Body of pancreas (tissue), 4 donors: ENCODE measurements around the gene IGF1R. TPM values are rescaled to one million over a fixed set of nuclear protein-coding genes. Genes with fewer than 3 reads are reported as not detected.

Experiments used
- ATAC-seq: fragments of 150-250 bp; one replicate; pipeline ENCODE4 v1.9.1; 2016
- DNase-seq, 4 donors: peaks; one replicate each; pipeline ENCODE4 v3.0.0-alpha.2; 2019
- H3K27ac ChIP-seq, 4 donors: fragments of 200-600 bp; sonication (generic); 1 replicate in 3 of 4; 2 replicates in 1 of 4; pipeline versions ENCODE4 v1.5.1 to v1.6.1; 2016 to 2019; ENCODE audit warnings: mild to moderate bottlenecking in 1 of 4, mixed read lengths in 1 of 4, moderate library complexity in 1 of 4
- H3K27me3 ChIP-seq, 2 donors: fragments of 200-600 bp; sonication (generic); one replicate each; pipeline ENCODE4 v1.6.0; 2016; ENCODE audit warnings: mild to moderate bottlenecking in 1 of 2
- H3K36me3 ChIP-seq, 2 donors: fragments of 200-600 bp; sonication (generic); replicated peaks in 1 of 2; 2 replicates each; pipeline ENCODE4 v1.5.1; 2016; ENCODE audit warnings: low read depth in 2 of 2; ENCODE audit not compliant: insufficient read depth in 1 of 2
- H3K4me1 ChIP-seq: fragments of 200-600 bp; sonication (generic); one replicate; pipeline ENCODE4 v1.6.0; 2016
- H3K4me3 ChIP-seq, 2 donors: fragments of 200-600 bp; sonication (generic); 1 replicate in 1 of 2; 2 replicates in 1 of 2; pipeline ENCODE4 v1.5.1; 2016 to 2019
- H3K9me3 ChIP-seq, 3 donors: fragments of 200-600 bp; sonication (generic); 1 replicate in 2 of 3; 2 replicates in 1 of 3; pipeline ENCODE4 v1.5.1; 2016
- CTCF ChIP-seq, 7 experiments: fragments of 450-650 bp in 4 of 7; fragments of 200-600 bp in 3 of 7; sonication (generic) in 3 of 7; IDR thresholded peaks; one replicate each; pipeline ENCODE4 v1.5.1; 2016 to 2019; ENCODE audit warnings: antibody characterized with exemption in 7 of 7
- POLR2A ChIP-seq, 3 donors: fragments of 450-650 bp; IDR thresholded peaks; one replicate each; pipeline ENCODE4 v1.6.1; 2016; ENCODE audit warnings: antibody characterized with exemption in 3 of 3, mild to moderate bottlenecking in 2 of 3
- WGBS, 2 donors: methylation state at CpG; one replicate each; pipeline ENCODE4 v1.1.5; 2017; 5-methylcytosine and 5-hydroxymethylcytosine counted together
- intact Hi-C: fragments of 100-400 bp; cut with DNase I; formaldehyde crosslinking; loops from one replicate; pipeline ENCODE4 v1.15.1; 2023
- total RNA-seq, 2 donors: library from RNA; depleted of rRNA; stranded (reverse); fragments of >200 nt; gene quantifications; one replicate each; pipeline ENCODE4 v1.1.0, GENCODE V29; 2016

The IGF1R gene
- total RNA-seq, 2 donors from 2014 or later = 34.8 to 55.7 TPM

GRCh38 chr15:98610991-98611390 lies 37.3 kb upstream of the IGF1R start:
- peak in 2 of 4 donors; percentile 30 to 33 for DNase-seq
- Histone ChIP-seq H3K9me3 (no peaks in the 10 kb centered on the region), H3K4me1 (peaks cover 48% of the 10 kb centered on the region), H3K27me3 (no peaks in the 10 kb centered on the region), H3K27ac (peak overlapping the region in 3 of 4 donors; percentile 67 to 81 (median 73)), H3K4me3 (no peak overlapping the region), H3K36me3 (no peaks in the 10 kb centered on the region)
- TF ChIP-seq CTCF (IDR thresholded peaks at IDR 0.05) (no peak), POLR2A (IDR thresholded peaks at IDR 0.05) (no peak)
- no peak for ATAC-seq
- intact Hi-C loops = no loop called here
- 36 to 60% methylated on average over 1 to 4 of the region's 4 CpGs for WGBS, 2 donors

- H3K4me1 ChIP-seq = peaks cover 49% of the 10 kb centered on the region
- DNase-seq = peak; percentile 41 to 77 (median 60)
- TF ChIP-seq CTCF (IDR thresholded peaks at IDR 0.05) (peak in 1 of 7 experiments; percentile 24), POLR2A (IDR thresholded peaks at IDR 0.05) (peak in 2 of 3 donors; percentile 5 to 31)
- 11 to 32% methylated on average over 2 of the region's 2 CpGs for WGBS, 2 donors
- no peaks in the 10 kb centered on the region for H3K9me3 ChIP-seq
- no peak overlapping the region for H3K4me3 ChIP-seq
- ATAC-seq = peak; percentile 84
- H3K36me3 ChIP-seq = no peaks in the 10 kb centered on the region
- intact Hi-C loops = no loop called here
- H3K27ac ChIP-seq = peak overlapping the region in 3 of 4 donors; percentile 67 to 81 (median 73)
- no peaks in the 10 kb centered on the region for H3K27me3 ChIP-seq
Measured at GRCh38 chr15:98611808-98612207, 36.5 kb upstream of the IGF1R start.

GRCh38 chr15:98612490-98613110 lies 35.7 kb upstream of the IGF1R start:
- TF ChIP-seq POLR2A (IDR thresholded peaks at IDR 0.05) (no peak), CTCF (IDR thresholded peaks at IDR 0.05) (no peak)
- intact Hi-C loops = no loop called here
- DNase-seq = peak in 2 of 4 donors; percentile 21 to 45
- Histone ChIP-seq H3K36me3 (no peaks in the 10 kb centered on the region), H3K27ac (peak overlapping the region; percentile 54 to 81 (median 70)), H3K4me3 (no peak overlapping the region), H3K4me1 (peaks cover 49% of the 10 kb centered on the region), H3K9me3 (no peaks in the 10 kb centered on the region), H3K27me3 (no peaks in the 10 kb centered on the region)
- peak; percentile 22 for ATAC-seq
- 37 to 48% methylated on average over 6 of the region's 6 CpGs for WGBS, 2 donors

- intact Hi-C loops = no loop called here
- H3K27ac ChIP-seq = peak overlapping the region in 3 of 4 donors; percentile 31 to 34 (median 31)
- DNase-seq (no peak), ATAC-seq (no peak)
- TF ChIP-seq POLR2A (IDR thresholded peaks at IDR 0.05) = no peak
- no peak for TF ChIP-seq CTCF (IDR thresholded peaks at IDR 0.05)
- no peaks in the 10 kb centered on the region for H3K27me3 ChIP-seq
- H3K36me3 ChIP-seq = no peaks in the 10 kb centered on the region
- peaks cover 52% of the 10 kb centered on the region for H3K4me1 ChIP-seq
- WGBS, 2 donors = 89 to 90% methylated on average over 6 of the region's 6 CpGs
- H3K9me3 ChIP-seq = no peaks in the 10 kb centered on the region
- no peak overlapping the region for H3K4me3 ChIP-seq
Measured at GRCh38 chr15:98614681-98615080, 33.7 kb upstream of the IGF1R start.

- DNase-seq = no peak
Measured at GRCh38 chr15:98616397-98616796, 31.9 kb upstream of the IGF1R start.

More at GRCh38 chr15:98616397-98616796, 31.9 kb upstream of the IGF1R start:
- Histone ChIP-seq H3K9me3 (no peaks in the 10 kb centered on the region), H3K4me3 (no peak overlapping the region), H3K27me3 (no peaks in the 10 kb centered on the region), H3K36me3 (no peaks in the 10 kb centered on the region), H3K27ac (peak overlapping the region in 2 of 4 donors; percentile 31), H3K4me1 (peaks cover 49% of the 10 kb centered on the region)
- intact Hi-C loops = no loop called here
- 65 to 85% methylated on average over 10 of the region's 10 CpGs for WGBS, 2 donors
- no peak for ATAC-seq
- no peak for TF ChIP-seq CTCF (IDR thresholded peaks at IDR 0.05)
- no peak for TF ChIP-seq POLR2A (IDR thresholded peaks at IDR 0.05)
